ENCODE measurements around the gene PAEP.

Gene PAEP

GRCh38 chr9:135551456-135551855 lies 10.1 kb upstream of the PAEP start:
- no peak for DNase-seq

GRCh38 chr9:135552021-135552697 lies 9.4 kb upstream of the PAEP start:
- no peak for DNase-seq

DNA sequence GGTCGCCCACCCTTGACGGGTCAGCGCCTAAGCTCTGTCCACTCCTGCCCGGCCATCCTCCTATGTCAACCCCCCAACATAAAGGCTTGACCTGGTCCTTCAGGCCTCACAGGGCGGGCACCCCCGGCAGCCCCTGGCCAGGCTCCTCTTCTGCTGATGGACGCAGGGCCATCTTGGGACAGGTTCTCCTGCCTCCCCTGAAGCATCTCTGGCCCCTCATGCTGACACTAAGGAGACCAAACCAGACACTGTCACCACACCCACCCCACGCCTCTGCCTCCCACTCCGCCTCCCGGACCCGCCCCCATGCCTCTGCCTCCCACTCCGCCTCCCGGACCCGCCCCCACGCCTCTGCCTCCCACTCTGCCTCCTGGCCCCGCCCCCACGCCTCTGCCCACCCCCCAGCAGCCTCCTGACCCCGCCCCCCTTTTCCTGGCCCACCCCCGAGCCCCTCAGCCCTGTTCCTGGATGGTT lies 8.8 kb upstream of the PAEP start:
- DNase-seq: no peak

DNA sequence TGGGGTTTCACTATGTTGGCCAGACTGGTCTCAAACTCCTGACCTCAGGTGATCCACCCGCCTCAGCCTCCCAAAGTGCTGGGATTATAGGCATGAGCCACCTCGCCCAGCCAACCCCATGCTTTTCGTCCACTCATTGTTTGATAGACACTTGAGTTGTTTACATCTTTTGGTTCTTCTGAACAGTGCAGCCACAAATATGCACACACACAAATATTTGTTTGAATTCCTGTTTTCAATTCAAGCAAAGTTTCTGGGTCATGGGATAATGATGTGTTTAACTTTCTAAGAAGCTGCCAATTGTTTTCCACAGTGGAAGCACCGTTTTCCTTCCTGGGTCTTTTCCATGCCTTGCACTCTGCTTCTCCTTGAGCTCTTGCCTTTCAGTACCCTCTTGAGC lies 6.8 kb upstream of the PAEP start:
- DNase-seq: no peak

DNA sequence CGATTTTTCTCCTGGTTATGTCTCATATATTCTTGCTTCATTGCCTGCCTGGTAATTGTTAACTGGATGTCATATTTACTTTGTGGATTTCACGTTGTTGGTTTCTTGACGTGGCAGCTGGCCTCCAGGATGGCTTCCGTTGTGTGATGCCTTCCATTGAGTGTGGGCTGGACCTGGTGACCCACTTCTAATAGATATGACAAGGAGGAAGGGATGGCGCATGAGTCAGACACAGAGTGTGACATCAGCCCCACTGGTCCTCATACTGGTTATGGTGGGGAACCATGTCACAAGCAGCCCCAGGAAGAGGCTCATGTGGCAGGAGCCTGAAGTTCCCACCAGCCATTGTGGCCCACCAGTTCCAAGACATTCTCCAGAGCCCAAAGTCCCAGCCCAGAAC lies 6.4 kb upstream of the PAEP start:
- no peak for DNase-seq

GRCh38 chr9:135555910-135556309 lies 5.6 kb upstream of the PAEP start:
- no peak for DNase-seq

DNA sequence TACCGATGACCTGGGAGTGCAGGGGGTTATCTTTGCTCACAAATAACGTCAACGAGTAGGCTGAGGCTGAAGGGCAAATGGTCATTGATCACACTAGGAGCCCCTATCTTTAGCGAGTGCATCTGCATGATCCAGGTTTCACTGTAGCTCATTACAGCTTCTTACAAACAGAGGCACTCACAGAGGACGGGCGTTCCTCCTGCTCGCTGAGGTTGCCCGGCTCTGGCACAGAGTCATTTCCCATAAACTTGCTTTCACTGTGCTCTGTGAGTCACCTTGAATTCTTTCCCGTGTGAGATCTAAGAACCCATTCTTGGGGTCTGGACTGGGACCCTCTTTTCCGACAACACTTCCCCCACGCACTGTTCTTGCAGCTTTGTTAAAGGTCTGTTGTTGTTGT lies 1.9 kb upstream of the PAEP start:
- no peak for DNase-seq

DNA sequence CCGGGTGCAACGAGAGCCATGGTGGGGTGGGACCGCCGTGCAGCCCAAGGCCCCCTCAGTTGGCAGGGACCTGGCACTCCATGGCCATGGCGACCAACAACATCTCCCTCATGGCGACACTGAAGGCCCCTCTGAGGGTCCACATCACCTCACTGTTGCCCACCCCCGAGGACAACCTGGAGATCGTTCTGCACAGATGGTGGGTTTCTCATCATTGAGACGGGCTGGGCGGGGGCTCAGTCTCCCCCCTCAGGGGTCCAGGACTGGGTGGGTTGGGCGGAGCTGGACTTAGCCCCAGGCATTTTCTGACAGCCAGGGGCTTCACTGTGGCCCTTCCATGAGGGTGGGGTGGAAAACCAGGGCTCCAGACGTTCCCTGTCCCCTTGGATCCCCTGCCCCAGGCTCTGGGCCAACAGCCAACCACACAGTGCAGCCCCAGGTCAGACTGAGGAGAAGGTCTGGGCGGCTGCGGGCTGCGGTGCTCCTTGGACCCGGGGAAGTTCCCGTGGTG lies 734 bp downstream of the PAEP start:
- DNase-seq: no peak

- DNase-seq: no peak
Observed at GRCh38 chr9:135563039-135563476, 1.5 kb downstream of the PAEP start.

DNA sequence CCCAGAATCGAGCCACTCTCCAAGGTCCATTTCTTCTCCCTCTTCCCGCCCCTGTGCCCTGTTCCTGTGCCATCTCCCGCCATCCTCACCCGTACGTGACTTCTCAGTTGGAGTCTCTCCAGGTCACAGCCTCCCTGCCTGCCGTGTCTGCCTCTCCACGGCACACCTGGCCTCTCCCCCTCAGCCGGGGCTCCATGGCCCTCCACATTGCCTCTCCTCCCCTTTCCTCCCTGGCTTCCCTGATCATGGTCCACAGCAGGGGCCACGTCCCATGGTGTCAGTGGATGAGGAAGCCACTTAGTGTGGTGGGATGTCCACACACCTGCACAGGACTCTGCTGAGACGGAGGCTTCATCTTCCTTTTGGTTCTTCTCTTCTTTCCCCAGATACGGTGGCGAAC lies 2.3 kb downstream of the PAEP start:
- no peak for DNase-seq

DNA sequence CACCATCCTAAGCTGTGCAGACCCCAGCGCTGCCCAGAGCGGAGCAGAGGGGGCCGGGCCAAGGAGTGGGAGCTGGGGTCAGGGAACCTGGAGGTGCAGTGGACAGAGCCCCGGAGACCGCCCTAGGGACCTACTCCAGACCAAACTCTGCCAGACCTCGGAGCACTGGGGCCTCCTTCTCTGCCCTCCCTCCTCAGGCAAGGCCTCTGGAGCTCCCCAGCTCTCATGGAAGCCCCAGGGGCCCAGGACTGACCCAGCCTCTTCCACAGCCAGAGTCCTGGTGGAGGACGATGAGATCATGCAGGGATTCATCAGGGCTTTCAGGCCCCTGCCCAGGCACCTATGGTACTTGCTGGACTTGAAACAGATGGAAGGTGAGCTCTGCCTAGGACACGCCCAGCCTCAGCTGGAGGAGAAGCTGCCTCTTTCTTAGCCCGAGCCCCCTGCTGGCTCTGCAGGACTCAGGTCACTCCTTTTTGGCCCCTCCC lies 3.6 kb downstream of the PAEP start:
- no peak for DNase-seq

- DNase-seq: no peak
Observed at GRCh38 chr9:135565636-135566035, 4.1 kb downstream of the PAEP start.

GRCh38 chr9:135566552-135566951 lies 5.0 kb downstream of the PAEP start:
- DNase-seq: no peak

GRCh38 chr9:135567311-135567710 lies 5.8 kb downstream of the PAEP start:
- no peak for DNase-seq

- DNase-seq: no peak
Observed at GRCh38 chr9:135568026-135568425, 6.5 kb downstream of the PAEP start.

DNA sequence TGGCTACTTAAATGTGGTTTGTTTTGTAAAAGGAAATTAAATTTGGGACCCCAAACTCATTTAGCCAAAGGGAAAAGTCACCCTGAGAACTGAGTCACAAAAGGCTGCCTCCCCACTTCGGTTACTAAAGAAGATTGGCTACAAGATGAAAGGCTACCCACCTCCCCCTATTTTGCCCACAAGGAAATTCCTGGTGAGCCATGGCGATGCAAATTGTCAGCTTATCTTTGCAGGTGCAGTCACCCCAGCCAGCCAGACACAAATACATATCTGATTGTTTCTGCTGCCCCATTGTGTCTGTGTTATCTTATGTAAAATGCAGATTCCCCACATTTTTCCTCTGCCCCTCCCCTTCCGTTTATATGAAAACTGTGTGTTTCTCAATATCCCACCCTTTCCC lies 8.9 kb downstream of the PAEP start:
- DNase-seq: no peak

GRCh38 chr9:135572233-135572632 lies 10.7 kb downstream of the PAEP start:
- DNase-seq: no peak

DNA sequence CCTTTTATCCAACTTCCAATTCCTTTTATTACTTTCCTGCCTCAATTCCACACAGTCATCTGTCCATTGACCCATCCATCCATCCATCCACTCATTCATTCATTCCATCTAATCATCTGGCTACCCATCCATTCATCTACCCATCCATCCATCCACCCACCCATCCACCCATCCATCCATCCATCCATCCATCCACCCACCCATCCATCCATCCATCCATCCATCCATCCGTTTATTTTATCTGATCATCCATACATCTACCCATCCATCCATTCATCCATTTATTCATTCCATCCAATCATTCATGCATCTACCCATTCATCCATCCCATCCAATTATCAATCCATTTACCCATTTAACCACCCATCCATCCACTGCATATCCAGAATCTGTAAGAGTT lies 11.6 kb downstream of the PAEP start:
- no peak for DNase-seq

DNA sequence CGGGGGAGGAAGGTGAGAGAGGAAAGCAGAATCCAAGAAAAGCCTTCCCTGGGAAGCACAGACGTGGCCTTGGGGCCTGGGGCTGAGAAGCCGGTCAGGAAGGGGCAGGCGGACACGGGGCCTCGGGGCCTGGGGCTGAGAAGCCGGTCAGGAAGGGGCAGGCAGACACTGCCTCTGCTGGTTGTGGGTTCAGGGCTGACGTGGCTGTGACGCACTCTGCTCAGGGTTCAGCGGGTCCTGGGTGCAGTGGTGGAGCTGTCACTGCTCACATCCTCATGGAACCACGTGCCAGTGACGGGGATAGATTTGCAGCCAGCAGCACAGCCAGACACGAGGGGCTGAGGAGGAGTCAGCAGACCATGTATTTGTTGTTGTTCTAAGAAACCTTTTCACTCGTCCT lies 12.8 kb downstream of the PAEP start:
- DNase-seq: no peak

- no peak for DNase-seq
Observed at GRCh38 chr9:135574943-135575342, 13.4 kb downstream of the PAEP start.

- no peak for DNase-seq
Observed at GRCh38 chr9:135575995-135576631, 14.6 kb downstream of the PAEP start.

- no peak for DNase-seq
Observed at GRCh38 chr9:135577256-135577655, 15.7 kb downstream of the PAEP start.

DNA sequence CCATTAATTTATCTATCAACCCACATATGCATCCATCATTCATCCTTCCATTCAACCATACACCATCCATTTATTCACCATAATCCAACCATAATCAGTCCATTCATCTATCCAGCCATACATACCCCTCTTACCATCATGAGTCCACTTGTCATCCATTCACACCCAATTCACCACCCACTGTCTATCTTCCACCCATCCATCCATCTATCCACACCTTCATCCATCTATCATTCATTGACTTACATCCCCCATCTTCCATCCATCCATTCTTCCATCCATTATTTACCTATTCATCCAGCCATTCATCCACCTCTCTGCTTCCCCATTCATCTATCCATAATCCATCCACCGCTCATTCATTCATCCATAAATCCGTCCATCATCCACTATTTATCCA lies 17.8 kb downstream of the PAEP start:
- no peak for DNase-seq

DNA sequence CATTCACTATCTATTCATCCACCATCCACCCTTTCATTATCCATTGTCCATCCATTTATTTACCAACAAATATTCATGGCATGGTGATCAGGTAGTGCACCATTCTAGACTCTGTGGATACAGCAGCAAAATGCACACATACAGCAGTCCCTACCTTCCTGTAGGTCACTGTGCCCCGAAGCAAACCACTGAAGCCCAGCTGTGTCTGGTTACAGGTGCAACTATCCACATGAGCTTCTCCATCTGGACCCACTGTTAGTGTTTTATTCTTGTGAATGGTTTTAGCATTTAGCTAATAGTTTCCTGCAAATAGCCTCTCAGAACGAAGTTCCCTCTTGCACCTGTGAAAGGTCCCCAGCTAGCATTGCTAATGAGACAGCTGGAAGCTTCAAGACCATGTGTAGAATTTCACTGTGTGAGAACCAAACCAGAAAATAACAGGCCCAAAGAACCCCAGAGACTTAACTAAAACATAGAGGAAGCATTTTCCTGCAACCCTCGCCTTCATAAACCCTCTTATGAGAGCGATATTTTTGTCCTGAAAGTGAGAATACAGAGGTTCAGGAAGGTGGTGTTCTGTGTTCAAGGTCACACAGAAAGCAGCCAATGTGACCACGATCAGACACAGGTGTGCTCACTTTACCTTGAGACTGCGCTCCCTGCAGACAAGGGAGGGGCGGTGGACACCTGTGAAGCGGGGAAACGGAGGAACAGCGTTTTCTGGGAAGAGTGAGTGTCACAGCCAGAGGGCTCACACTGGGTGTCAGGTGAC lies 18.5 kb downstream of the PAEP start:
- DNase-seq: no peak

All from NCI-H510A (cell line).